ENCODE data around the gene TNRC6A.
"Not testable (repeated sequence)": the region's sequence is repeated elsewhere in the genome, so short reads cannot be mapped to it uniquely, and the experiment has no call there.

TNRC6A gene

DNA sequence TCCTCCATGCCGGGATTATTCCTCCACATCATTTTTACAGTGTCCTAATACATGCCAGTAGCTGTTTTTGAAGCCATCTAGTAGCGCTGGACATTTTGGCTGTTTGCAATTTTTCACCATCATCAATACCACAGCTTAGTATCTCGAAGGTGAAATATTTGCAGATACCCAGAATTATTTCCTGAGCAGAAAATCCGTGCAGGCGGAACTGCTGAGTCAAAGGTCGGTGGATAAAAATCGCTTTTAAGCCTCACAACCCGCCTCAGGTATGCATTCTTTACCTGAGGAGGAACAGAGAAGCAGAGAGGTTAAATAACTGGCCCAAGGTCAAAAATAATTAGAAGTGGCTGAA lies 584 bp upstream of the TNRC6A start:
- DNase-seq: no peak

DNA sequence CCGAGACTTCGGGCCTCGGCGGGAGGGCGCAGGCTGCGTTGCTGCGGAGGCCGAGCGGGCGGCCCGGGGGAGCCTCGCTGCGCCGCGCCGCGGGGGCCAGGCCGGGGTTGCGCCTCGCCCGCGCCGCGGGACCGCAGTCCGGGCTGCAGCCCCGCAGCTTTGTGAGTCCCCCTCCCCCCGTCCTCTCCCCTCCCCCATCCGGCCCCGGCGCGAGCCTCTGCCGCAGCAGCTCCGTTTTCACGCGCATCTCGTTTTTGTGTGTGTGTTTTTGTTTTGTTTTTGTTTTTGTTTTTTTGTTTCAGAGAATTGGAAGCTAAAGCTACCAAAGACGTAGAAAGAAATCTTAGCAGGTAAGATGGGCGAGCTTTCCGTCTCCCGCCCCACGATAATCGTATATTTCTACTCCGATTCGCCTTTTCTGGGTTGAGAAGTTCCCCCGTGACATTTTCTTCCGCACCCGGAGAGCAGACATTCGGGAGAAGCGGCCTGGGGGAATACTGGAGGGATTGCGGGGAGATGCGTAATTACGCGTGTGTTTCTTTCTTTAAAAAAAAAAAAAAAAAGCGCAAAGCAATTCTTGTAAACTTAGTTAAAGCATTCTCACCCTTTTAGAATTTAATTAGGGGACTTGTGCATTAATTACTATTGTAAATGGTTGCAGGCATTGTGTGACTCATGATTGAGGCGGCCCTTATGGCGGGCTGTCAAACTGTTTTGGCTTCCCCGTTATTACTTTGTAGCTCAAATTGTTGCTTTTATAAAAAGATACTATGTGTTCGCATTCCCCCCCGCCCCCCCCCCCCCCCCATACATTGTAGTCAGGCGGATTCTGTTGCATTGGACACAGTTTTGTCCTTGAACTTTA lies 732 bp downstream of the TNRC6A start:
- DNase-seq: no peak

DNA sequence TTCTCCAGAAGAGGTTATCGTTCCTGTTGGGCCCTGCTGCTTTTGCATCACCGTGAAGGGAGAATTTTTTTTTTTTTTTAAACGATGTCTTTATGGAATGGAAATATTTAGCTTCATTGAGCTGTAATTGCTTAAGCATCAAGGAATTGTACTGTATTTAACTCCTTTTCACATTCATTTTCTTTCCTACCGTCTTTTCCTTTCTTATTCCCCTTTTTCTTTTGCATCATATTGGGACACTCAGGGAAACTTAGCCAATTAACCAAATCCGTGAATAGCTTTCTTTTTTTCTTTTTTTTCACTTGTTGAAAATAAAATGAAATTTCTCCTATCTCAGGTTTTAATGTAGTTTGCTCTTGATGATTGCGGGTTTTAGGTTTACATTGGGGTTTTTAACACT lies 1.5 kb downstream of the TNRC6A start:
- DNase-seq: no peak

DNA sequence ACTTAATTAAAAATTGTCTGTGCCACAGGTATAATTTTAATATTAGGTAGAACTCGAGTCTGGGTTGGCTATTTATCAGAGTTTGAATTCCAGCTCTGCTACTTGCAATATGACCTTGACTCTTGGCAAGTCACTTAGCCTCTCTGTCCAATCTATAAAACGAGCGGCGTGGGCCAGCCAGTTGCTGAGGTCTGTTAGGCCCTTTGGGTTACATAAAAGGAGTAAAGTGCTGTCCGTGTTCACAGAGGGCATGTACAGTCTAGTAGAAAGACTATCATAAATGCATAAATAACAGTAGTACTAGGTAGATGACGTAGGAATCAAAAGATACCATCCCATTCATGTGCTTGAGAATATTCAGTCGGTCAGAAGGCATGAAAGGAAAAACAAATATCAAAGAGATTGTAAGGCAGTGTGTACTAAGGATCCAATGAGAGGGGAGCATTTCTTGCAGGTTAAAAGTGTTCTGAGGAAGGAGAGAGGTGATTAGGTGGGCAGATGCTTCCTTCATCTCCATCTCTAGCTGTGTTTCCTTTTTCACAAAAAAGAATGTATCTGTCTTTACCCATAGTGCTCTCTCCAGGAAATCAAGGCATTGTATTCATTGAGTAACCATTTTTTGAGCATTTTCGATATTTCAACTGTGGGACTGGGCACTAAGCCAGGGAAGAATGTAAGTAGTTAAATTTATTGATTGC lies 2.4 kb downstream of the TNRC6A start:
- no peak for DNase-seq

DNA sequence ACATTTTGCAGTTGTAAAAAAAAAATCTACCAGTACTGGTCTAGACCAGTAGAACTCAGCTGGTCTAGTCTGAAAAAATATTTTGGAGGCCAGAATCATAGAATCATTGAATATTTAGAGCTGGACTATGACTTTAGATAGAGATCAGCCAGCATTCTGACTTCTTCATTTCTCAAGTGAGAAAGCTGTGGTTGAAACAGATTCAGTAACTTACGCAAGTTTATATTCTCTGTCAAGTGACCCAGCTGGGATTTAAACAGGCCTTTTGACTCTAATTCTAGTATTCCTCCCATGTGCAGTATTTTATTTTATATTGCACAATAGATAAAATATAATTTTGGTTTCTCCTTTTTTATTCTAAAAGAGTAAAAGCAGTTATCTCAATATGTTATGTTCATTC lies 4.9 kb downstream of the TNRC6A start:
- no peak for DNase-seq

DNA sequence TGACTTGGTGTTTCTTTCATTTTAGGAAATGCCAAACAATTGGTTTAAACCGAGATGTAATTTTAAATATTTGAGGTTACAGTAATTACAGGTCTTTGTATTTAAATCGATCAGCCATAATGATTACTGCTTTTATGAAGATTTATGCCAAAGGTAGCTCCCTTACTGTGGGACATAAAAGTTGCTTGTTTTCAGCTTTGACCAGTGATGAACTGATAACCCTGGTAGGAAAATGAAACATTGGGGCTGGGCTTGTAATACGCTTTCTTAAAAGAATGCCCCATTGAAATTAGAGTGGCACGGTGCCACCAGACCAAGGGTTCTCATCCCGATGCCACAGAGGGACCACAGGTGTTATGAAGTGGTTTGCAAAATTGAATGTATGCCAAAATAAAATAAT lies 7.3 kb downstream of the TNRC6A start:
- no peak for DNase-seq

DNA sequence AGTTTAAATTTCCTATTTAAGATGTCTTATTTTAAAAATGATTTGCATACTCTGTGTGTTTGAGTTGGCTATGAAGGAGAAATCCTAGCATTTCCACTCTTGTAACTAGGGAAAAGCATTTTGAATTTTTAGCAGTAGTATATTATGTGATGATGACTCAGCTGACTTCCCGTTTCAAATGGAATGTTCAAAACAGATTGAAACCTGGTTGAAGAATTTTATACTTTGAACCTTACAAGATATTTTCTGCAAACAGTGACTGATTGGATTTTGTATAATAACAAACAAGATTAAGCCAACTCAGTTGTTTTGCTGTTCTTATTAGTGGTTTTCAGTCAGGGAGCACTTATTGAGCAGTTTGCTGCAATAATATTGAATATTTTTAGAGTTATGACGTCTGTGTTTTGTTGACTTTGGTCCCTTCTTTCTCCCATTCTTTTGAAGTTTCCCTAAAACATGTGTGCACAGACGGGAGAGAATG lies 8.0 kb downstream of the TNRC6A start:
- no peak for DNase-seq

DNA sequence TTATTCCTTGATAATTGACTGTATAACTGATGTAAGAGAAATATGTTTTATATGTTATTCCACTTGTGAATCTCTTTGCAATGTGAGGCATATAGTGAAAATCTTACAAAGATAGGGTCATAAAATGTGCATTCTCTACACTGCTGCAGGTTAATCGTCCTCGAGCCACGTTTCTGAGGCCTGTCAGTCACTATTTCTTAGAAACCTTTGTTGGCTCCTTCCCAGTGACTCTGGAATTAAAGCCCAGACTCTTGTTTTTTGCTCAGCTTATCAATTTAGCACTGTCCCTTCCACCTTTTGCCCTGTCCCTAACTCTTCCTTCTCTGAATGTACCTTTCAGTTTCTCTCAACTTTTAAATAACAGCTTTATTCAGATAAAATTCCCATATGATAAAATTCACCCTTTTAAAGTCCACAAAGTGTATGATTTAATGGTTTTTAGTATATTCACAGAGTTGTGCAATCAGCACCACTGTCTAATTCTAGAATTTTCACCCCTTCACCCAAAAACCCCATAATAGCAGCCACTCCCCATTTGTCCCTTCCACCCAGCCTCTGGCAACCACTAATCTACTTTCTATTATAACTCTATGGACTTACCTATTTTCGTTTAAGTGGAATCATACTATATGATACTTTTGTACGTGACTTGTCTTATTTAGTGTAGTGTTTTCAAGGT lies 8.6 kb downstream of the TNRC6A start:
- no peak for DNase-seq

DNA sequence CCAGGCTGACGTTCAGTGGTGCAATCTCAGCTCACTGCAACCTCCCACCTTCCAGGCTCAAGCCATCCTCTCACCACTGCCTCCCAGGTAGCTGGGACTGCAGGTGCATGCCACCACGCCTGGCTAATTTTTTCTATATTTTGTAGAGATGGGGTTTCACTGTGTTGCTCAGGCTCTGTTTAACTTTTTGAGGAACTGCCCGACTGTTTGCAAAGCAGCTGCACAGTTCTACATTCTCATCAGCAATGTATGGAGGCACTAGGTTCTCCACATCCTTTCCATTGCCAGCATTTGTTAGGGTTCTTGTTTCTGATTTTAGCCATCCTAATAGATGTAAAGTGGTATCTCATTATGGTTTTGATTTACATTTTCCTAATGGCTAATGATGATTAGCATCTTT lies 9.4 kb downstream of the TNRC6A start:
- no peak for DNase-seq

DNA sequence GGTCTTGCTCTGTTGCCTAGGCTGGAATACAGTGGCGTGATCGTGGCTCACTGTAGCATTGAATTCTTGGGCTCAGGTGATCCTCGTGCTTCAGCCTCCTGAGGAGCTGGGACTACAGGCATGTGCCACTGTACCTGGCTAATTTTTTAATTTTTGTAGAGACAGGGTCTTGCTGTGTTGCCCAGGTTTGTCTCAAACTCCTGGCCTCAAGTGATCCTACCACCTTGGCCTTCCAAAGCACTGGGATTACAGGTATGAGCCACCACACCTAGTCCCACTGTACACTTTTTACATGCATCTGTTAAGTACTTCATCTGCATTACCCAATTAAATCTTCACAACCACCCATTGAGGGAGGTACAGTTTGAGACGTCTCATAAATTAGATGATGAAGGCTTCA lies 12.4 kb downstream of the TNRC6A start:
- no peak for DNase-seq

DNA sequence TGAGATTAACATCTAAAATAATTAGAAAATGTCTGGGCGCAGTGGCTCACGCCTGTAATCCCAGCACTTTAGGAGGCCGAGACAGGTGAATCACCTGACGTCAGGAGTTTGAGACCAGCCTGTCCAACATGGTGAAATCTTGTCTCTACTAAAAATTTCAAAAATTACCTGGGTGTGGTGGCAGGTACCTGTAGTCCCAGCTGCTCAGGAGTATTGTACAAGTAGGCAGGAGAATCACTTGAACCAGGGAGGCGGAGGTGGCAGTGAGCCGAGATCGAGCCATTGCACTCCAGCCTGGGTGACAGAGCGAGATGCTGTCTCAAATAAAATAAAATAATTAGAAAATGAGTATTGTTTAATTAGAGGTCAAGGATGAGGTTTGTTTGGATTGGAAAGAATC lies 13.2 kb downstream of the TNRC6A start:
- DNase-seq: not testable (repeated sequence)

DNA sequence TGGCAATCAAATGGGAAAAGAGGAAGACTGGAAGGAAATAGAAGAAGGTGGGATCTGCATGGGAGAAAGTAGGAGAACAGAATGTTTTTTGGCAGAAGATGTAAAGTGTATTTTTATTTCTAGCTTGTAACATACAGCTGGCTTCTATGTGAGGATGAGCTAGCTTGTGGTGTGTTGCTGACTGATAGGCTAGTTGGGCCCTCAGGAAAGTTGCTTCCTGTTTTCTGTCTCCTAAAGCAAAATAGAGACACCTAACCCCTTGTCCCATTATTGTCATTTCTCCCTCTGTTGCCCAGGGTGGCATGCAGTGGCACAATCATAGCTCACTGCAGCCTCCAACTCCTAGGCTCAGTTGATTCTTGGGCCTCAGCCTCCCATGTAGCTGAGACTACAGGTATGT lies 15.9 kb downstream of the TNRC6A start:
- DNase-seq: no peak

DNA sequence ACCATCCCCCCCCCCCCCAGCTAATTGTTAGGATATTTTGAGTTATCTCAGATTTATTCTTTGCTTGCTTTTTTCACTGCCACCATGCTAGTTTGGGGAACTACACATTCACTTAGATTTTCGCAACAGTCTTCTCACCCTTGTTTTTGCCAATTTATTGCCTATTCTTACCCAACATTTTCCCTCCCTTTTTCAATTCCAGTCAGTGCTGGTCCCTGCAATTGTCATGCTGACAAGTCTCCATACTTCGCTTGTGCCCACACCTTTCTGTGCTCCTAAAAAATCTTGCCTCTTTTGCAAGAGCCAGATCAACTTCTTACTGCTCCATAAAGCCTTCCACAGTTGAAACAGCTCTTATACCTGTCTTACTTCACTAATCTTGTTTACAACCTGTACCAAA lies 16.3 kb downstream of the TNRC6A start:
- DNase-seq: no peak

DNA sequence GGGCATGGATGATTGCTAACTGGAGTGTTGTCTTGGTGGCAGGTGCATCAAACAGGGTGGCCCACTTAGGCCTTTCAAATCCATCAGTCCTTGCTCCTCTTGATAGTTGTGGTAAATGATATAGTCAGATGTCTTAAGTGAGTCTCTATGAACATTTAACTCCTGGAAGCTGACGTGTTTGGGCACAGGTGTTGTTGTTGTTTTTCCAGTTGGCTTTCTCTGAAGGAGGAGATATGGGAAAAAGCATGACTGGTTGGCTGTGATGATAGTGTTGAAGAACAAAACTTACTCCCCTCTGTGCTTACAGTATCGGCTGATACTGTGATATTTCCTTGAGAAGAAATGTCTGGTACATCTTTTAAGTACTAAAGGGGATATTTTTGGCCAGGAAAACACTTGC lies 18.0 kb downstream of the TNRC6A start:
- no peak for DNase-seq

DNA sequence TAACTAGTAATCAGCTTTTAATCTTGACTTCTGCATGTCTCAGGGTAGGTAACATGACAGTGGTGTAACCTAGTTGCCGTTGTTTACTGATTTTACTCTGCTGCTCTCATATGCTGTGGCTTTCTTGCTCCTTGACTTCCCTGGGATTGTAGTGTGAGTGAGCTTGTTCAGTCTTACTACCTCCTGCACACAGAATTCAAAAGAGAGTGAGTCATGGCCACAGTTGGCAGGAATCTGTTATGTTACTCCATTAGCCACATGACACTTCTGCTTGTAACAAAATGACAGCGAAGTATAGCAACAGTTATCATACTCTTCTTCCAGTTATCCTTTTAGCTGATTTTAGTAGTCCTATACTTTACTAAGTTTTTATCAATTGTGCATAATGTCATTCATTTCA lies 18.8 kb downstream of the TNRC6A start:
- DNase-seq: no peak

DNA sequence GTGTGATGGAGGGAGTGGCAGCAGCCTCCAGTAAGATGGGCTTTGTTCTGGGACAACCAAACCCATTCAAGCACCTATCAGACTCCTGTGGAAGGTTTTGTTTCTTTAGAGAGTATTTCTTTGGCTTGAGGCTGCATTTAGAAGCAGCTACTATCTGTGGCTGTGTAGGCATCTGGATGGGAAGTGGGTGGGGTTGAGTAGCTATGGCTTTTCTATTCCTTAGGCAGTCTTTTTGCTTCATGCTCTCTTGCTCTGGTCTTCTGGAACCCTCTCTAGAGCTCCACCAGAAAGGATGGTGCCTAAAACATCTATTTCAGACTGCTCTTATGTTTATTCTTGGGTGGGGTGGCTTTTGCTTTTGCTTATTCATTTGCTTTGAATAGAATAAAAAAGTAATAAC lies 19.9 kb downstream of the TNRC6A start:
- no peak for DNase-seq

DNA sequence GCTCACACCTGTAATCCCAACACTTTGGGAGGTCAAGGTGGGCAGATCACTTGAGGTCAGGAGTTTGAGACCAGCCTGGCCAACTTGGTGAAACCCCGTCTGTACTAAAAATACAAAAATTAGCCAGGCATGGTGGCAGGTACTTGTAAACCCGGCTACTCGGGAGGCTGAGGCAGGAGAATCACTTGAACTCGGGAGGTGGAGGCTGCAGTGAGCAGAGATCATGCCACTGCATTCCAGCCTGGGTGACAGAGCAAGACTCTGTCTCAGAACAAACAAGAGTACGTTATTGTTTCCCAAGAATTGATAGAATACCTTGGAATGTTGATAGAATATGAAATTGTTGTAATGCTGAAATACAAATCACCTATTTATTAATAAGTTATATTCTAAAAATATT lies 20.4 kb downstream of the TNRC6A start:
- DNase-seq: not testable (repeated sequence)

DNA sequence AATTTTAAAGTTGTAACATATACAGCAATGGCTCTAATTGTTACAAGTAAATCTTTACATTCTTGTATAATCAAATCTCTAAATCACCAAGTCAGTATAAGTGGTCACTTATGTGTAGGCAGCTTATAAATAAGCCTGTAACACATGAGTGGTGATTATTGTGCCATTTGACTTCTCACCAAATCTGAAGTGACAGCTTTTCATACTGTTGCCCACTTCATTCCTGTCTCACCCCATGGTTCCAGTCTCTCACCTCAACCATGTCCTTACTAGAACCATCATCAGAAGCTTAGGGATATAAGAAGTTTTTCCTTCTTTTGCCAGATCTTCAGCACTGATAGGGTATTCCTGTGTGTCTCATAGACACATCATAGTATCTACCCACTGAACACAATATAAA lies 23.5 kb downstream of the TNRC6A start:
- no peak for DNase-seq

DNA sequence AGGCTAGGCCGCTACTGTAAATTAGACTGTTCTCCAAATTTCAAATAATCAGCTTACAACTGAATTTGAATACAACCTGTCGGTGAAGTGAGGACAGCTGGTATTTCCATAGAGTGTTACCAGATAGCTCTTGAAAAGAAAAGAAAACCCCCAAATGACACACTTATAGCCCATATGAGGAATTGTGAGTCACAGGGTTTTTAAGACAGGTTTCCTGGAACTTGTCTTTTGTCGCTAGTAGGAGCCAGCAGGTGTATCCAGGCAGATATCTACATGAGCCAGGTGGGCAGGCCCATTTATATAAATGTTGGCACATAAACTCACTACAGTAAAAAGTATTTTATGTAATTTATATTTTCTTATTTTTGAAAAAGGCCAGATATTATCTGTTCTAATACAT lies 24.0 kb downstream of the TNRC6A start:
- DNase-seq: no peak

DNA sequence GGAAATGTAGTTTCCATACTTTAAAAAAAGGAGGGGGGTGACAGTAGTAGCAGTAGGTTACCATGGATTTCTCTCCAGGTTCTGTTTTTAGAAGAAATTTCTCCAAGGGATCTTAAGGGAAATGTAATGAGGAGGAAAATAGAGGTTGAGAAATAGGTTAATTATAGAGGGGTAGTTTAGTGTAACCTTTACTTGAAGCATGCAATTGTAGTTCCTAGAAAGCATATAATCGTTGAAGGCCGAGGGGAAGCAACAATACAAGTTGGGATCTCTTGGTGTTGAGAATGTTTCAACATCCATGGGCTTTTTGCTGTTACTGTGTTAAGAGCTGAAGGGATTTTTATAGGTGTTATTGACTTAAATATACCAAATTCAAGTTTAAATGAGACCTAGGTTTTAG lies 25.1 kb downstream of the TNRC6A start:
- DNase-seq: no peak

DNA sequence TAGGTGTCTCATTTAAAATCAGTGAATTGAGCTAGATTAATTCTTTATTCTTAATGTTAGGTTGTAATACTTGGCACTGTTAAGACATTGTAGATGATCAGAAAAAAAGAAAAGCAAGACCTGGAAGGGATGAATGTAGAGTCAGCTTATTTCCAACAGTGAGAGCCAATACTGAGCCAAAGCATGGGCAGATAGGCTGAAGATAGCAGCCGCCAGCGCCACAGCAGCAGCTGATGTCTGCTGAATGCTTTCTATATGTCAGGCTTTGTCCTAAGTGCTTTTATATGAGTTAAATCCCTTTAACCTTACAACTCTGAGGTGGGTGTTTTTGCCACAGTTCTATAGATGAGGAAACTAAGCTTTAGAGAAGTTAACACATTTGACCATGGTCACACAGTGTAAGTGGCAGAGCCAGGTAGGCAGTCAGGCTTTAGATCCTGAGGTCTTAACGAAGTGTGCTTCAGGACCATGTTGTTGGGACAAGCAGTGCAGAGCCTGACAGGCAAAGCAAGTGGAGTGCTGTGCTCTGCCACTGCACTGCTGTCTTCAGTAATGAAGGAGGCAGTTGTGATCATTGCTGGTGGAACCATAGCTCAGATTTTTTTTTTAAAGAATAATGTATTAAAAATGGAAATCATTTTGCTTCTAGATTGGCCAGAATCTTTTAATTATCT lies 25.9 kb downstream of the TNRC6A start:
- no peak for DNase-seq

DNA sequence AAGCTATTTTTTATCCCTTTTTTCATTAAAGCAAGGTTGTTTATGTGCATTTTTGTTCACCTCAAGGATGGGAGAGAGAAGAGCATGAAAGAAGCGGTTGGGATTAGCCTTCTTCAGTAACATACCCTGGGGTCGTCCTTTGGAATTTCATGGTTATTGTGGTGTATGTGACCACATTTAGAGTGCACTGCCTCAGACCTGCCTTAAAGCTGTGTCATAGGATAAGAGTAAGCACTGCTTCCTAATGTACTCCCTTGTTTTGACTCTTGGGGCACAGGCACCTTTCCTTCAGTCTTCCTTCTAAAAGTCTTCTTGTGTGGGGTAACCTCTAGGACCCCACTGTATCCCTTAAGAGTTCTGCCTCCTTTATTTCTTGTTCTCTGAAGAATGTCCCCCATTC lies 28.9 kb downstream of the TNRC6A start:
- no peak for DNase-seq

DNA sequence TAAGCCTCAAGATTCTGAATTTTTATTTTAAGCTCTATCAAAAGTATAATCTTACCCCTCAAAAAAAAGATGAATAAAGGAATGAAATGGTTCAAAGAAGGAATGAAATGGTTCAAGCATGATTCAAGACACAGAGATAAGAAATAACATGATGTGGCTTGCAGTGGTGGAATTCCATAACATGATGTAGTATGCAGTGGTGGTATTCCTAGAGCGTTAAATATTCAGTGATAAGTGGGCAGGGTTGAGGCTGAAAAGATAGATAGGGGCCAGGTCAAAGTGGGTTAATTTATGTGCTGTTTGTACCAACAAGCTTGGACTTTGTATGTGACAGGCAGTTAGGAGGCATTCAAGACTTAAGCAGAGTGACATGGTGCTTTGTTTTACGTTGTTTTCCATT lies 29.6 kb downstream of the TNRC6A start:
- DNase-seq: no peak
